GM18520 (cell line): Measurements from ENCODE around the gene GLOD4.
"Not testable (repeated sequence)": the region's sequence is repeated elsewhere in the genome, so short reads cannot be mapped to it uniquely, and the experiment has no call there.

Experiments used
- ATAC-seq: cut with Tn5 transposase; IDR thresholded peaks from one replicate; pipeline ENCODE4 v1.9.1; 2021; ENCODE audit not compliant: unreplicated experiment

Gene GLOD4

GRCh38 chr17:778096-778495, 4.0 kb downstream of the GLOD4 start:
- no peak for ATAC-seq

GRCh38 chr17:774313-774584, 7.8 kb downstream of the GLOD4 start:
- ATAC-seq = no peak

- no peak for ATAC-seq
Observed at GRCh38 chr17:773467-774312, 8.4 kb downstream of the GLOD4 start.

- no peak for ATAC-seq
Observed at GRCh38 chr17:773016-773415, 9.1 kb downstream of the GLOD4 start.

GRCh38 chr17:767076-767475, 15.0 kb downstream of the GLOD4 start:
- ATAC-seq = no peak

GRCh38 chr17:760371-760770, 21.7 kb downstream of the GLOD4 start:
- ATAC-seq = no peak

- no peak for ATAC-seq
Observed at GRCh38 chr17:759964-760363, 22.1 kb downstream of the GLOD4 start.

- not testable (repeated sequence) for ATAC-seq
Observed at GRCh38 chr17:756010-756567, 26.0 kb downstream of the GLOD4 start.

GRCh38 chr17:755319-755961, 26.6 kb downstream of the GLOD4 start:
- not testable (repeated sequence) for ATAC-seq

GRCh38 chr17:753418-753817, 28.7 kb downstream of the GLOD4 start:
- ATAC-seq = no peak

GRCh38 chr17:752620-753219, 29.4 kb downstream of the GLOD4 start:
- ATAC-seq = no peak

- peak; percentile 80 for ATAC-seq
Observed at GRCh38 chr17:752002-752619, 30.0 kb downstream of the GLOD4 start, which contains the start of gene GEMIN4. Gene GEMIN4, minus strand, starts transcription at chr17:752264. Its CDS starts 122 bp downstream, at chr17:752142.

GRCh38 chr17:751269-752001, 30.6 kb downstream of the GLOD4 start:
- peak; percentile 4 for ATAC-seq

- no peak for ATAC-seq
Observed at GRCh38 chr17:750431-751037, 31.5 kb downstream of the GLOD4 start.

- not testable (repeated sequence) for ATAC-seq
Observed at GRCh38 chr17:749359-749758, 32.7 kb downstream of the GLOD4 start.

- ATAC-seq = not testable (repeated sequence)
Observed at GRCh38 chr17:748604-749003, 33.5 kb downstream of the GLOD4 start.

GRCh38 chr17:746783-747629, 35.1 kb downstream of the GLOD4 start:
- no peak for ATAC-seq

- no peak for ATAC-seq
Observed at GRCh38 chr17:746181-746580, 35.9 kb downstream of the GLOD4 start.

- no peak for ATAC-seq
Observed at GRCh38 chr17:745406-745805, 36.7 kb downstream of the GLOD4 start.
